Activated CD8-positive, alpha-beta memory T cell treated with anti-CD3 and anti-CD28 coated beads for 48 hours (primary cell): ENCODE results near the gene COL4A3.
"Not testable (repeated sequence)": the region's sequence is repeated elsewhere in the genome, so short reads cannot be mapped to it uniquely, and the experiment has no call there.

Experiments
- DNase-seq, 3 experiments: peaks; one replicate each; pipeline ENCODE4 v3.0.0-alpha.2; 2020; ENCODE audit warnings: low read depth in 2 of 3, low spot score in 2 of 3

Gene COL4A3

DNA sequence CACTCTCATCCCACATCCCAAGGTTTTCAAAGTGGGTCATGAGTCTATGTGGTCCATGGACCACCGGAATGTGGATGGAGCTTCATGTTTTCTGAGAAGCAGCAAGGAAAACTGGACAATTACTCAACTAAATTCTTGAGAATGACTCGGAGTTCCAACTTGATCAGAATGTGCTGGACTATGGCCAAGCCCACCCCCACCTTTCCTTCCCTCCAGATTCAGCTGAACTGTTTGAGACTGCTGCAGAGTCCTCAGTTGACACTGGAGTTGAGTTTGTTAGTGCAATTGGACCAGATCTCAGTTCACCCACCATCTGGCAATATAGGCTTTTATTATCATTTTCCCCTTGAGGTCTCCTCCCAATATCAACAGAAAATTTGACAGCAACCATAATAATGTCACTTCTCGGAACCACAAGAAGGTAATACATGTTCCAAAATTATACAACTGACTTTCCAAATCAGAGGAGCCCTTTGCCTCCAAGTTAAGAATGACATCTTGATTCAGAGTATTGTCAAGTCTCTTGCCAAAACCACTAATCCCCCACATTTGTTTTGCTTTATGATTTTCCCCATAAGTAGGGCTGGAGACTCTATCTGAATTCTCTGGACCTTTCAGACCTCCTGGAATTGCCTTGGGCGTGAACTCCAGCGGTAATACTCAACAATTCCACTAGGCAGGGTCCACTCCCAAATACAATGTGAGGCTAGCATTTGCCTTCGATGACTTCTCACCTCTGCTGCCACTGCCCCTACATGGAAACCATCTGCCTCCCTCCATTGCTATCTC, 9.2 kb upstream of the COL4A3 start:
- no peak for DNase-seq

GRCh38 chr2:227160164-227160563, 4.3 kb upstream of the COL4A3 start:
- no peak for DNase-seq

DNA sequence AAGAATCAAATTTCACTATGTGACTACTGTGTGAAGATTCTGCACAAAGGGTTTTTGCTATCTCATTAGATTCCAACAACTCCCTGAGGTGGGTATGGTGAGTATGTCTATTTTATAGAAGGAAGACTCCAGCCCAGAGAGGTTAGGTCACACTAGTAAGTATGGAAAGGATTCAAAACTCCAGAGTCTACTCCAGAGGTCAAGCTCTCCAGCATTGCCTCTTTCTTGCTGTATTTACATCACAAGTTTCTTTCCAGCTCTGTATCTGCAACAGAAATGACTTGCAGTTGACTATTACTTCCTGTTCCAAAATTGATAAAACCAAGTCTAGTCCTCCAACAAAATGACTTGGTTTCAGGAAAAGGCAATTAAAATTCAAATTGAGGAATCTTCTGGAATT, 2.5 kb upstream of the COL4A3 start:
- no peak for DNase-seq

DNA sequence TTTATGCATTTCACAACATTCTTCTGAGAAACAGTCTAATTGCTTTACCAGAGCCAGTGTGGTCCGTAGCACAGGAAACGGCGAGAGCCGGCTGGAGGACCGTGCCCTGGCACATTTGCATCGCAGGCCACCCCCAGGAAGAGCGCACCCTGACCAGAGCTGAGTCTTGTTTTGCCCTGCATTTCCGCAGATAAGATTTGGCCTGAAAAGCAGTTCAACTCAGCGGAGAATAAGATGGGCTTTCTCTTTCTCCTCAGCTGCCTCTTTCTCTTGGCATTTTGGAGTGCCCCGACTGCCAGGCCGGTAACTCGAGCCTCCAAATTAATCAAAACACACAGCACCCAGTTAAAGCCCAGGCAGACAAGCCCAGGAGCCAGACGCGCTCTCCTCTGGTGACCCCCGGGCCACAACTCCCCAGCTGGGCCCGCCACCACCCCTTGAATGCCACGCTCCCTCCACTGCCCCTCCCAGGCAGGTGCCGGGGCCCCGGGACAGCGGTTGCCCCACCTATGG, 883 bp upstream of the COL4A3 start:
- DNase-seq, result no peak

- DNase-seq, result no peak
Measured at GRCh38 chr2:227164763-227165291, 403 bp downstream of the COL4A3 start.

DNA sequence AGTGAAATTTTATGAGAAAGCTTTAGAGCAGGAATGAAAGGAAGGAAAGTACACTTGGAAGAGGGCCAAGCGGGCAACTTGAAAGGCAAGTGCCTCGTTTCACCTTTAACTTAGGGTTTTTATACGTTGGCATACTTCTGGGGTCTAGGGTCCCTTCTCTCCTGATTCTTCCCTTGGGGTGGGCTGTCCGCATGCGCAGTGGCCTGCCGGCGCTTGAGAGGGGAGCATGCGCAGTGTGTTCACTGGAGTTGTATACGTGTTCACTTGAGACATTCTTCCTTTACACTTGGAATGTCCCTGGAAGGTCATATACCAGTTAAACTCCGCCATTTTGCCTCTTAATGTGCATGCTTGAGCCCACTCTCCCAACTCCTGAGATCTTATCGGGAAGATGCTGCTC, 7.4 kb downstream of the COL4A3 start:
- not testable (repeated sequence) for DNase-seq

DNA sequence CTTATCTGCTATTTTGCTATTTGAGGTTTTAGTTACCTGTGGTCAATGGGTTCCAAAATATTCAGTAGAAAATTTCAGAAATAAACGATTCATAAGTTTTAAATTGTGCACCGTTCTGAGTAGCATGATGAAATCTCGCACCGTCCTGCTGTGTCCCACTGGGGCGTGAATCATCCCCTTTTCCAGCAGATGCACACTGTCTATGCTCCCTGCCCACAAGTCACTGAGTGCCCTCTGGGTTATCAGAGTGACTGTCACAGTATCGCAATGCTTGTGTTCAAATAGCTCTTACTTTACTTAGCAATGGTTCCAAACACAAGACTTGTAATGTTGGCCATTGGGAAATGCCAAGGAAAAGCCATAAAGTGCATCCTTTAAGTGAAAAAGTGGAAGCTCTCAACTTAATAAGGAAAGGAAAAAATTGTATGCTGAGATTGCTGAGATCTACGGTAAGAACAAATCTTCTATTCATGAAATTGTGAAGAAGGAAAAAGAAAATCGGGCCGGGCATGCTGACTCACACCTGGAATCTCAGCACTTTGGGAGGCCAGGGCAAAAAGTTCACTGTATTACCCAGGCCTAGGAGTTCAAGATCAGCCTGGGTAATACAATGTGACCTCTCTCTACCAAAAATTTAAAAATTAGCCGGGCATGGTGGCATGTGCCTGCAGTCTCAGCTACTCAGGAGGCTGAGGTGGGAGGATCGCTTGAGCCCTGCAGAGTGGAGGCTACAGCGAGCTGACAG, 13.3 kb downstream of the COL4A3 start:
- DNase-seq, result no peak

DNA sequence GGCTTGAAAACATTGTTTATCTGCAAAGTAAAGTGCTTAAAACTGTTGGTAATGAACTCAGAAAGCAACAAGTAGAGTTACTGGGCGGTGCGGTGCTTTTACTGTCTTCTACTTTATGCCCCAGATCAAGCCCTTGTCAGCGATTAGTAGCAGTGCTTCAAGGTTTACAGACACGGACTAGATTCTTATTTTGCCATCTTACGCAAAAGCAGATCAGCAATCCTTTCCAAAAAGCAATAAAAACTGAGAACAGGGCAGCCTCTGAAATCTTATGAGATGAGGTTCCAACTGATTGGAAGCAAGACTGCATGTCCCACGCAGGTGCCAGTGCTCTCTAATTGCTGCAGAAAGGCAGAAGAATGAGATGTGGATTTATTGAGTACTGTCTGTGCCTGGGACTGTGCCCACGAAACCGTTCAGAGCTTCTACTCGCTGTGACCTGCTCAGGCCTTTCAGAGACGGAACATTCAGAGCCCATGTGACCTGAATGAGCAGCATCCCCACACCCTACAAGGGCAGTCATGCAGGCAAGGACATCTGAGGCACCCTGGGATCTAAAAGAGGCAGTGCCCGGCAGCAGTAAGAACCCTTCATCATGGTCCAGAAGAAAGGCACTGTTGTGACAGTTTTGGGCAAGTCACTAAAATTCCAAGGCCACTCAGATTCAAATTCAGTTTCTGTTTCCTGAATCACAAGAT, 15.7 kb downstream of the COL4A3 start:
- DNase-seq, result no peak

DNA sequence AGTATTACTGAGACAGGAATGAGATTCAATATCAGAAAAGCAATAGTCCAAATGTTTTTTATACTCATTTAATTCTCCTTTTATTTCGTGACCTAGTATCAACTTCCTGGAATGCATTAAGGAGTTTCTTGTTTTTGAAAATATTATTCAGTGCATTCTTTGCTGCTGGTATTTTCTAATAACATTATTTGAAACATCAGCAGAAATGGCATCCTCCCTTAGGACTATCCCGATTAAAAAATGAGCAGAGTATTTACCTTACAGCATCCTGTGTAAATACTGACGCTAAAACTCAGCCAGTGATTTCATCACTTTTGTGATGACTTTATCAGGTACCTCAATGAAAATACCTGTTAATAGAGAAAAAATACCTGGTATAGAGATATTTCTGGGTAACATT, 16.3 kb downstream of the COL4A3 start:
- no peak for DNase-seq

DNA sequence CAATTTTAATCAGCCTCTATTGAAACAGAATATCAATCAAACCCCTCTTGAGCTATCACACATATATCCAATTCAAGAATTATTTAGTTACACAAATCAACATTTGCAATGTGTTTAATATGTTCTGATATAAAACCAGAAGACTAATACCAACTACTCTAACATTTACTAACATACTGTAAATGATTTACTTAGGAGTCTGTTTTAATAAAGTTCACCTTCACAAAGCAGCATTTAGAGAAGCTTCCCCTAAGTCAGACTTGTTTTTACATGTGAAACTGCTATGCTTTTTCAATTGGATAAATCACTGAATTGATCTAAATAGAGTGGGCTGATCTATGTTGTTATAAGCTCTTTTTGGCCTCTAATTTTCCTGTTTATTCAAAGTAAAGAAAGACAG, 18.3 kb downstream of the COL4A3 start:
- DNase-seq, result no peak

GRCh38 chr2:227183657-227184367, 19.4 kb downstream of the COL4A3 start:
- no peak for DNase-seq

GRCh38 chr2:227185615-227186232, 21.3 kb downstream of the COL4A3 start:
- no peak for DNase-seq

DNA sequence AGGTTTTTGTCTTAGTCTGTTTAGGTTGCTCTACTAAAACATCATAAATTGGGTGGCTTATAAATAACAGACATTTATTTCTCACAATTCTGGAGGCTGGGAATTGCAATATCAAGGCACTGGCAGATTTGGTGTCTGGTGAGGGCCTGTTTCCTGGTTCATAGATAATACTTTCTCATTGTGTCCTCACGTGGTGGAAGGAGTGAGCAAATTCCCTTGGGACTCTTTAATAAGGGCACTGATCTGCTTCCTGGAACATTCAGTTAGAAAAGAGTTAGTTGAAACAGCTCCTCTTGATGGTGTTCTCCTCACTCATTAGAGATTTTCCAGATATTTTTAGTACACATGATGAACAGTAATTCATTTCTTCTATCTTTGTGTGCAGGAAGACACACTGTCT, 22.3 kb downstream of the COL4A3 start:
- no peak for DNase-seq

GRCh38 chr2:227188292-227188691, 23.9 kb downstream of the COL4A3 start:
- no peak for DNase-seq

DNA sequence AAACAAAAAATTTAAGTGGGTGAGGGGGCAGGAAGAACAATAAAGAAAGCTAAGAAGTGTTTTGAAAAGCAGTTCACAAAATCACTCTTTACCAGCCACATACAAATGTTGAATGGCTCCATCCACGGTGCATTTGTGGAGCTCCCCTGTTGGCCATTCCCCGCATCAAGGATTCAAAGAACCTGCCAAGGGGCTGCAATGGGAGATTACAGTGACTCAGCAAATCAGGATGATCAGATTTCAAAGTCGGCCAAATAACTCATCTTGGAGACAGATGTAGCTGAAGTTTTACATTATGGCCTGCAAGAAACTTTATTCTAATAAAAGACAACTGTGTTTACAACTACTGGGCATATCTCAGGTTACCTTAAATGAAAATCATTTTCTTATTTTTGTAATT, 26.9 kb downstream of the COL4A3 start:
- DNase-seq, result no peak

DNA sequence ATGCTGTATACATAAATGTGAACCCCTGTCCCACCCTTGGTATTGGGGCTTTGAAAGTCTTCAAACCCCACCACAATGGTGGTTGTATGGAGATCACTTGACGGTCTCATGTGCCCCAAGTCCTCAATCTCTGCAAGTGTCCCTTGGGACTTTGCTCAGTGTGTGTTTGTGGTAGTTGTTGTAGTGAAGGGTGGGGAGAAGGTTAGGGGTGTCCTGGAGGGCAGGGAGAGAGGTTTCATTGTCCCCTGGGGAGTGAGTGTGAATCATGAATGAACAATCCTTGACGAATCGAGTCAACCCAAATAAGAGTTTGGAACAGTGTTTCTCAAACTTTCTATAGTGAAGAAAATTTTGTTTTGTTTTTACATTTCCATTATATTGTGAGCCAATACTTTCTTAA, 28.1 kb downstream of the COL4A3 start:
- DNase-seq, result no peak

DNA sequence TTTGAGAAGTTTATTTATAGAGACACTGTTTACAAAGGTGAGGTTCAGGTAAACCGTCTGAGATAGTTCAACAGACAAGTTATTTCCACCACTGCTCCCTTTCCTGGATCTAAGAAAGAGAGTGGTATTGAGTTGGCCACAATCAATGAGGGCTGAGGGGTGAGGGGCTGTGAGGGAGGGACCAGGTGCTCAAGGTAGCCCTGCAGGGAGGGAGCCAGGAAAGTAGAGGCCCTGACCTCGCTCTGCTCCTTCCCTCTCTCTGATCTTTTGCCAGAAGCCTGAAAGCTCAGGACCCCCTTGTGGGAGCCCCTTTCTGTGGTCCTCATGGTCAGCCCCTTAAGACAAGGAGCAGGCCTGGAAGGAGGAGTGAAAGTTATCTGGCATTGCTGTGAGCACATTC, 29.8 kb downstream of the COL4A3 start:
- no peak for DNase-seq

- DNase-seq, result no peak
Measured at GRCh38 chr2:227198866-227199265, 34.4 kb downstream of the COL4A3 start.

GRCh38 chr2:227201771-227202170, 37.3 kb downstream of the COL4A3 start:
- DNase-seq, result no peak

DNA sequence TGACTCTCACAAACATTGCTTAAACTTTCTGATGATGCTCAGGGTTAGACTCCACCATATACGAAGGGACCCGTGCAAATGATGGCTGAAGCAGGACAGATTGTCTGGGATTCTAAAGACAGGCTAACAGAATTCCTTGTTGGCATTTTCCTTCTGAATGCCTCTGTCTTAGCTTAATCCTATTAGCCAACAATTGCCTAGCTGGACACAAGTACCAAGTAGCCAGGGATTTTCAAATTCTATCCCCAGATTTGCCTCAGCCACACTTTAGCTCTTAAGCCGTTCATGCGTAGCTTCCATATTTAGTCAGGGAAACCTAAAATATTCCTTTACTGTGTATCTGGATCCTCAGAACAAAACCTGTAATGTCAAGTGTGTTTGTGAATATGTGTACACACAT, 40.0 kb downstream of the COL4A3 start:
- no peak for DNase-seq

DNA sequence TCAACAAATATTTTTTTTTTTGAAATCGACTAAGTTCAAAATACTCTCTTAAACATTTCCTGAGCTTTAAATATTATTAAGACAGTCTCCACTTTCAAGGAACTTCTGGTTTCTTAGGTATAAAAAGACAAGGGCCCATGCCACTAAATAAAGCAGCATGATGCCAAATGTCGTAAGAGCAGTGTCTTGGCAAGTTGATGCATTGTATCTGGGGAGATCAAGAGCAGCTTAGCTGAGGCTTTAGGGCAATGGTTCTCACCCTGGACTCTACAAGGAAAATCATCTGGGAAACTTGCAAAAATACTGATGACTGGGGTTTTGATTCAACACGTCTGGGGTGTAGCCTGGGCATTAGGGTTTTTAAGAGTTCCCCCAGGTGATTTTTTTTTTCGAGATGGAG, 41.3 kb downstream of the COL4A3 start:
- DNase-seq, result no peak
